Cardiac fibroblast (primary cell): ENCODE measurements around the gene RBMS3.

Source experiments
- DNase-seq, 2 donors: peaks; one replicate each; pipeline versions ENCODE4 v3.0.0 to v3.0.0-alpha.2; 2010; ENCODE audit warnings: low read depth in 2 of 2
- H3K4me3 ChIP-seq, 2 donors: replicated peaks in 1 of 2; 1 replicate in 1 of 2; 2 replicates in 1 of 2; pipeline ENCODE4 v1.5.1; 2011; ENCODE audit warnings: low read depth in 2 of 2, low read length in 2 of 2, mild to moderate bottlenecking in 2 of 2, moderate library complexity in 1 of 2
- TF ChIP-seq, protein P1 (sequence below): IDR thresholded peaks from one replicate; pipeline ENCODE4 v1.5.1; 2011; ENCODE audit warnings: low read depth, mild to moderate bottlenecking, low read length, inconsistent platforms

RBMS3 gene

DNA sequence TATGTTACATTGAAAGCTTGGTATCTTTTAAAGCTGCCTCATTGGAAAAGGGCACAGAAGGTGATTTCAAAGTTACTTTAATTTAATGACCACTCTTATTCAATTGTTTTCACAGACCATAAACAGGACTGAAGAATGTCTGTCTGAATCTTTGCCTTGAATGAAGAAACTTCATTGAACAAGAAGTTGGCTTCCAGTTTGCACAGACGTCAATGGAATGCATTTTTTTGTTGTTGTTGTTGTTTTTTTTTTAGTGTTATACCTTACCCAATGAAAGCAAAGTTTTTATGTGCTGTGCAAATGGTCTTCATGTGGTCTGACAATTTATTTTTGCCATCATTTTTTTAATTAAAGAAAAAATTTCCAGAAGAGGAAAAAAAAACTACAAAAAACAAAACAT lies 722.9 kb downstream of the RBMS3 start:
- TF ChIP-seq, protein P1, sequence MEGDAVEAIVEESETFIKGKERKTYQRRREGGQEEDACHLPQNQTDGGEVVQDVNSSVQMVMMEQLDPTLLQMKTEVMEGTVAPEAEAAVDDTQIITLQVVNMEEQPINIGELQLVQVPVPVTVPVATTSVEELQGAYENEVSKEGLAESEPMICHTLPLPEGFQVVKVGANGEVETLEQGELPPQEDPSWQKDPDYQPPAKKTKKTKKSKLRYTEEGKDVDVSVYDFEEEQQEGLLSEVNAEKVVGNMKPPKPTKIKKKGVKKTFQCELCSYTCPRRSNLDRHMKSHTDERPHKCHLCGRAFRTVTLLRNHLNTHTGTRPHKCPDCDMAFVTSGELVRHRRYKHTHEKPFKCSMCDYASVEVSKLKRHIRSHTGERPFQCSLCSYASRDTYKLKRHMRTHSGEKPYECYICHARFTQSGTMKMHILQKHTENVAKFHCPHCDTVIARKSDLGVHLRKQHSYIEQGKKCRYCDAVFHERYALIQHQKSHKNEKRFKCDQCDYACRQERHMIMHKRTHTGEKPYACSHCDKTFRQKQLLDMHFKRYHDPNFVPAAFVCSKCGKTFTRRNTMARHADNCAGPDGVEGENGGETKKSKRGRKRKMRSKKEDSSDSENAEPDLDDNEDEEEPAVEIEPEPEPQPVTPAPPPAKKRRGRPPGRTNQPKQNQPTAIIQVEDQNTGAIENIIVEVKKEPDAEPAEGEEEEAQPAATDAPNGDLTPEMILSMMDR: no peak
- DNase-seq: no peak

DNA sequence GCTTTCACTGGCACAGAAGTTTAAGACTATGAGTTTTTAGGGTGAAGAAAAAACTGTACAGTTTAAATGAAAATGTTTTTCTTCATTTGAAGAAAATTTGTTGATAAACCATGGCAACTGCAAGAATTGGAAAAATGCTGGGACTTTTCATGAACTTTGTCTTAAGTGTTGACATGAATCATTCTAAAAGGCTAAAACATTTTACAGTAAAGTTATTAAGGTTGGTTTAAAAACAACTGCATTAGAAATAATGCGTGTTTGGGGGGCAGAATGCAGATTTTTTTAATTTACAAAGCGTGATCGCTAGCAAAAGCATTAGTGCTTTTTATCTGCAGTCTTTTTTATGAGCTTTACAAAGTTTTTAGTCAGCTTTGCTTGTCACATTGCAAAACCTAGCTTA lies 723.6 kb downstream of the RBMS3 start:
- H3K4me3 ChIP-seq: no peak overlapping the region
- TF ChIP-seq, protein P1: no peak
- DNase-seq: peak in 1 of 2 donors; percentile 14

More for the DNA sequence above, 722.9 kb downstream of the RBMS3 start:
- no peak overlapping the region for H3K4me3 ChIP-seq

DNA sequence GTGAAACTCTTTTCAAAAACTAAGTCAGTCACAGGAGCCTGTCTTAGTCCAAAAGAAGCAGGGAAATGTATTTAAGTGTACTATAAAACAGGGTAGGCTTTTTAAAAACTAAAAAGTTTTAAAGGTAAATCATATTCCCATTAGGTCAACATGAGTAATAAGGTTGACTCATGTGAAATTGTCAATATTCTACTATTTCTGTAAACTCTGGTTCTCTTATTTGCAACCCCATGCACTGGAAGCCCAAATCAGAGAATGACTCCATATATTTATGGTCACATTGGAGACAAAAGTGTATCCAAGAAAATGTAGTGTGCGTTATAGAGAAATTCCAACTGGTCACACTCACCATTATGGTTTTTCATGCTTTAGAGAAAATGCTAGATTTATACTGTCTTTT lies 725.2 kb downstream of the RBMS3 start:
- no peak for DNase-seq
- H3K4me3 ChIP-seq: no peak overlapping the region
- TF ChIP-seq, protein P1: no peak

DNA sequence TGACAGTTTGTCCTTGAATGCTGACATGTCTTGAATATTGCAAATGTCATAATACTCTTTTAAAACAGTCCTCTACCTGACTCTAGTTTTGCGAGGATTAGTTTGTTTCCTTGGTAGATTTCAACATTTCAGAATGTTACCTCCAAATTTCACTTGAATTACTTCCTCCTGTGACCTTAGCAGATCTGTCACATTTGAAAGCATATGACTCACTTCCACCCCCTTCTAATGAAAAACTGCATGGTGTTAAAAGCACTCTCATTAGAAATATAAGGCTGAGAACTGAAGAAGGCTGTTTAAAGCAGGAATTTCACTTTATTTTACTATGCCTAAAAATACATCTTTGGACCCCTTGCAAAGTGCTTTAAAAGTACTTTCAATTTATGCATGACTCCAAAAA lies 726.8 kb downstream of the RBMS3 start:
- no peak for DNase-seq
- no peak overlapping the region for H3K4me3 ChIP-seq
- TF ChIP-seq, protein P1: no peak

DNA sequence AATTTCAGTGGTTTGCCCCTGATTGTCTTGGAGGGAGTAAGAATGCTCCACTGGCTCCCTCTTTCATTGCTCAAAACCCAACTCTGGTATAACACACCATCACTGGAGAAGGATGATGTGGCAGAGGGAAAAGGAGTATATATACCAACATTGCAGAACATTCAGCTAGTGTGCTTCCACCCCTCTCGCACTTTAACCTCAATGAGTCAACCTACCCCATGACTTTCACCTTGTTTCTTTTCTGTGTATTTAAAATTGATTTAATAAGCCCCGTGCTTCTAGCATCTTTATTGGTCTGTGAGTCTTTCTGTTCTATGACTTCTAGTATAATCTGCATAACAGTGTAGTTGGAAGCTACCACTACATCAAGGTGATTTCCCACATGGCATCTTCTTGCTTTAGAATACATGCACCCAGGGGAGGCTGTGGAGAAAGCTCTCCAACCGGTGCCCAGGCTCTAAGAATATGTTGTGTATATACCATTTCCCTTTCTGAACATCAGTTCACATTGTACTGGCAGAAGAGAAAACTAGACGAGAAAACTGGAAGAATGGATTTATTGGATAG lies 730.4 kb downstream of the RBMS3 start:
- DNase-seq: no peak
- no peak overlapping the region for H3K4me3 ChIP-seq
- TF ChIP-seq, protein P1: no peak

DNA sequence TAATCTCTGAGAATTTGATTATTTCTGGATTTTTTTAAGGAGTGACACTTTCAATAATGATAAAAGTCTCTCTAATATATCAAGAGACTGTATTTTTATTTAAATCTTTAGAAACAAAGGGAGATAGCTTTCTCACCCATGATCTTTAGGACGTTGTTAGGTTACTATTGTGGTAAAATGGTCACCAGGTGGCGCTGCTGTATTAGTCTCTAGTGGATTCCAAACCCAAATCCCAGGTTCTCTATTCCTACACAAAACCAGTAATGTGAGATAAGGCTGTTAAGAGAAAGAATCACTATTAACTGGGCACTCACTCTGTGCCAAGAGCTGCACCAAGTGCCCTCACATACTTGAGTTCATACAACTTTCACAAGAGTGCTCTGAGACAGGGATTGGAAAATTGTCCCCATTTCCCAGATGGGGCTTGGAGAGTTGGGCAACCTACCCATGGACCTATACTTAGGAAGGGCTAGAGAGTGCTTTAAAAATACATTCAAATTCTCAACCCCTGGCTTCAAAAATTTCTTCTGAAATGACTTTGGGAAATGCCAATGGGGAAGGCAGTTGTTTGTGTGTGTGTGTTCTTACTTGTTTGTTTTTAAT lies 732.2 kb downstream of the RBMS3 start:
- no peak overlapping the region for H3K4me3 ChIP-seq
- DNase-seq: peak; percentile 81 to 84
- TF ChIP-seq, protein P1: peak; percentile 57
